NCI-H2107 treated with DMSO at 0.1 percent for 48 hours (cell line): Measurements from ENCODE around the gene POLN.

Experiments used
- DNase-seq: peaks from one replicate; lab custom pipeline; 2025; ENCODE audit not compliant: unreplicated experiment; lab: John Stamatoyannopoulos, UW

The POLN gene

DNA sequence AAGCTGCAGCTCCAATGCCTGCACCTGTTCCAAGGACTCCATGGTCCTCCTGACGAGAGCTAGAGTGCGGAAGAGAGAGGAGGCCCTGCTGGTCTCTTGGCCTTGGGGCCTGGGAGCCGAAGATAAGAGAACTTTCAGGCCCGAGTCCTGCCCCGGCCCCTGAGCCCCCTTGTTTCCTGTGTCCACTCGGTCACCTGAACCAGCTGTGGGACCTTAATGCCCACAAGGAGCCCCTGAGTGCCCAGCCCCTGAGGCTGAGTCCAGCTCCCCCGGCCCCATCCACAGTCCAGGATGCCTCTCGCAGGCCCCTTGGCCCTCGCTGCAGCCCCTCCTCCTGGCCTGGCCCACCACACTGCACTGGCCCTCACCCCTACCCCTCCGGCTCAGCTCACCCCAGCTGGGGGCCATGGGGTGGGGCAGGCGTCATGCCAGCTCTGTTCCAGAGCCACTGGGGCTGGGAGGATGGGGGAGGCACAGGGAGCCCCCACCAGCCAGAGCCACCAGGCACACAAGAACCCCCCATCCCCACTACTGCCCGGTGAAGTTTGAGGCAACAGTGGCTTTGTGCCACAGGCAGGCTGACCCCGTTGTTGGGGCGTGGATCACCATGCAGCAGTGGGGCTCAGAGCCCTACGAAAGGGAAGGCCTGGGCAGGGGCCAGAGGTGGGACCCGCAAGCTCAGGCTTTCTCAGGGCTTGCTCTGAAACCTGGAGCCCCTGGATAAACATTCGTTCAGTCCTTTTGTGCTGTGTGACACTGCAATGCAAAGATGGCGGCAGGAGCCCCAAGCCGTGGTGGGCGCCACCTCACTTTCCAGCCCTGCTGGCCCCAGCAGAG is 168.7 kb downstream of the POLN start:
- DNase-seq = no peak

DNA sequence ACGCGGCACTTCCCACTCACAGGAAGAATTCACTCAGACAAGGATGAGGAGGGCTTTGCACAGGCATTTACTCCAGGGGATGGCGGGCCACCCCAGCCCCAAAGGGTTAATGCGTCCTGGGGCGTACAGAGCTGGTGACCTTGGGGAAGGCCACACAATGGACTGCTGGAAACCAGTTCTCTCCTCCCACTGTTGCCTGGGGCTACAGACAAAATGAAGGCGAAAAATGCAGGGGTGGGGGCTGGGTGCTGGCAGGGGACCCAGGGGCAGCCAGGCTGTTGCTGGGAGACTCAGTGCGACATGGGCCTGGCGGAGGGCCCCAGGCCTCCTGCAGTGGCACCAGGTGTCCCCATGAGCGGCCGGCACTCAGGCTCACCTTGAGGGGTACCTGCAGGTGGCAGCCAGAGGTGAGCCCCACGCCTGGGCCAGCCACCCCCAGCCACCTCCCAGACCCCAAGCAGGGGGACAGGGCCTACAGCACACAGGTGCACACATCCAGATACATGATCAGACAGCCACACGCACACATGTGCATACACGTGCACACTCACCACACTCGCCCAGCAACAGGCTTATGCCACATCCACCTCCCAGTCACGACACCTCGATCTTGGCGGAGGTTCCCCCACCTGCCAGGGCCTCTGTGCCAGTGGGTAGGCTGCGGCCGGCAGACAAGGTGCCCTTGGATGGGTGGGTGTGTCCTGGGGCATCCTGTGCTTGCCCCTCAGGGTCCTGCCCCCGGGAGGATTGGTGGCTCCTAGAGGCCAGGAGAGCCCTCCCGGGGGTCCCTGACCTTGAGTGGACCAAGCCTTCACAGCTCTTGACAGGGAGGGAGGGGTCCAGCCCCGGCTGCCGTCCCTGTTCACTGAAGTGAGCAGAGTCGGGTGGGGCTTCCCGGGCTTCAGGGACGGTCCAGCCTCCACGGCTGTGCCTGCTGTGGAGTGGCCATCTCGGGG is 169.7 kb downstream of the POLN start:
- DNase-seq = no peak

DNA sequence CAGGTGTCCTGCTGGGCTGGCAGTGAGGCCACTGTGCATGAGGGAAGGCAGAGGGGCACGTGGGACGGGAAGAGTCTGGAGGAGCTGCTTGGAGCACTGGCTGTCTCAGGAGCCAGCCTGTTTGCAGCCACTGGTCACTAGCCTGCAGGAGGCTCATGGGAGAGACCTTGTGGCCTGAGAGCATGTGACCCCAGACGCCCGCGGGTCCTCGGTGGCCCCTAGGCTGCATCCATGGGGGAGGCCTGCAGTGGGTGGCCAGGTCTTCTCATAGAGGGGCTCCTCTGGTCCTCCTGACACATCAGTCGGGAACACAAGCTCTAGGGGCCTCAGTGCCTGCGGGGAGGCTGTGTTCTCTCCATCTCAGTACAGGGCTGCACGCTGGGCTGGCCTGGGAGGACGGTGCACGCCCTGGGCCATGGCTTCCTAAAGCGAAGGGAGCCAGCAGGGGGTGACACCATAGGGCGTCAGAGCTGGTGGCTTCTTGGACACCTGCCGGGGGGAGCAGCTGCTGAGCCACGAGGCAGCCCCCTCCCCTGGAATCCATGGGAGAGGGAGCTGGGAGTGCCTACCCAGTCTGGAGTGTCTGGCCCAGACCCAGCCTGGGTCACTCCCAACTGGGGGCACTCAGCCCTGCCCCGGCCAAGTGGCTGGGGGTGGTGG is 170.5 kb downstream of the POLN start:
- no peak for DNase-seq

DNA sequence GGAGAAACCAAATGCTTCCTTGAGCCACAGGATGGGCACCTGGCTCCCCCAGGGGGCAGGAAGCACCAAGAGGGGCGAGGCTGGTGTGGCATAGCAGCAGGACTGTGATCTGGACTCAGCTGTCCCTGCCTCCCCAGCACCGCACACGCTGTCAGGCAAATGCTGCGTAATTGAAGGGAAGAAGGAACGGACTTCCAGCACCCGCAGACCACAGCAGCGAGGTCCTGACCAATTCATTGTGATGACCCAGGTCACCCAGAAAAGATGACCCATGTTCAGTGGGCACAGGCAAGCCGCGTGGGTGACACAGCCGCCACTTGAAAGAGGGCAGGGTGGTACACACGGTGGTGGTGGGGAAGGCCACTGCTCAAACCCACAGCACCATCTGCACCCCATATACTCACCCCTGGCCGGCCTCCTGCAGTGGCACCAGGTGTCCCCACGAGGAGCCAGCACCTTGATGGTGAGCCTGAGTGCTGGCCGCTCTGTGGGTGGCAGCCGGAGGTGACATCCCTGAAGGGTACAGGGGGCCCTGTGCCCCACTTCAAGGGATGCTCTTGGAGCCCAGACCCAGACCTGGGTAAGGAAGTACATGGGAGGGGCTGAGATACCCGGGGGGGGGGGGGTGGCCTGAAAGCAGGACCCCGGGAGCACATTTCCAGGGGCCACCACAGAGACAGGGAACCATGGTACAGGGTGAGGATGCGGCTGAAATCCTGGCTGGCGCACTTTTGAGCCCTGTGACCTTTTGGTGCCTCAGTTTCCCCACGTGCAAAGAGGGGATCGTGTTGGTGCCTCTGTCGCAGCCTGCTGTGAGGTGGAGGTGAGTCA is 171.3 kb downstream of the POLN start:
- DNase-seq = no peak

DNA sequence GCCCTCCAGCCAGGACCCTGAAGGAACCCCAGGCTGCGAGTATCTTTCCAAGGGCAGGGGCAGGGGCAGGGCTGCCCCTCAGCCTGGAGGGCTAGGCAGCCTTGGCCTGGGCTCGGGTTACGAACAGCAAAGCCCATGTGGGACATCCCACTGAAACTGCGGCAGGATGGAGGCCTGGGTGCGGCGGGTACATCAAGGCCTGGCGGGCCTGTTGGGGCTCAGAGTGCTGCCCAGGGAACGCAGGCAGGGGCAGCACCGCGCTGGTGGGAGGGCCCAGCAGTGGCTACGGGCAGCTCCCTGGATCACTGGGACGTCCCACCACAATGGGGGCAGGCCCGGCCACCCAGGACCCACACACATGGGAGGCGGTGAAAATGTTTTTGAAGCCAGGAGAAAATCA is 171.9 kb downstream of the POLN start:
- no peak for DNase-seq

DNA sequence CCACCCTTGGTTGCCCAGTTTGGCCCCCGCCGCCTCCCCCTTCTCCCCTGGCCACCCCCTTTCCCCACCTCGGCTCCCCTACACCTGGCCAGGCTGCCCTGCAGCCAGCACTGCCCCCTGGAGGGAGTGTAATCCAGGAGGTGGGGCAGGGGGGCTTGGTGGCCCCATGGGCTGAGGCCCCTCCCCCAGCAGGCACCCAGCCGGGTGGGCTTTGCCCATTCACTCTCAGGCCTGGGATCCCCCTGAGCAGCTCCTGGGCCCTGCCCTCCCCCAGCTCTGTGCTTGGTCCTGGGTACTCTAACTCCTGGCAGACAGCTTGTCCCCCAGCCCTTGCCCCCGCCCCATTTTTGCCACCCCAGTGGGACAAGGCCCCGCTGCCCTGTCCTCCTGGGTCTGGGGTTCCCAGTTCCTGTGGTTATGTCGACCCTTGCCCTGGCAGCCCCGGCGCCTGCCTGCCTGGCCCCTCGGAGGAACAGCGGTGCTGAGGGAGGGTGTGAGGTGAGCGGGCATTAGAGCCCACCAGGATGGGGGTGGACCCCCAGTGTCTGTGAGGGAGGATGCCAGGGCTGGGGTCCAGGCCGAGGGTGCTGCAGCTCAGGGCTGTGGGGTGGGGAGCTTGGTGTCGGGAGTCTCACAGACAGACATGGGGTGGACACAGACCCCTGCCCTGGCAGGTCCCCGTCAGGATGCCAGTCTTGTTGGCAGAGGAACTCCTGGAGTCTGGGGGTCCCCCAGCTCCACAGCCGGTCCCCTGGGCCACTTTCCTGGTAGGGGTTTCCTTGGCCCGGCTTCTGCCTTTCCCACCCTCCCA is 172.6 kb downstream of the POLN start:
- DNase-seq = no peak

DNA sequence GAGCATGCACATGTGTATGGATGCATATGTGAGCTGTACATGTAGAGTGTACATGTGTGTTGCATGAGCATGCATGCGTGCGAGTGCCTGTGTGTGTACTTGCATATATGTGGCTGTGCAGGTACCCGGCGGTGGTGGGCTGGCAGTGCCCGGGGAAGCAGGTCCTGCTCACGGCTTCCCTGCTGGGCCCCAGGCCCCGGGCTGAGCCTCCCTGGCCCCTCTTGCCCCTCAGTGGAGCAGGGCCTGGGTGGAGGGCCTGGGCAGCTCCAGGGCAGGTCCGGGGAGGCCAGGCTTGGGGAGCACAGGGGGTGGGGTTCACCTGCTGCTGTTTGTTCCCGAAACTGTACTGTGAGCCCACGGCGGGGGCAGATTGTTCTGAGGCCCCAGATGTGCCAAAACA is 173.4 kb downstream of the POLN start:
- DNase-seq = no peak

DNA sequence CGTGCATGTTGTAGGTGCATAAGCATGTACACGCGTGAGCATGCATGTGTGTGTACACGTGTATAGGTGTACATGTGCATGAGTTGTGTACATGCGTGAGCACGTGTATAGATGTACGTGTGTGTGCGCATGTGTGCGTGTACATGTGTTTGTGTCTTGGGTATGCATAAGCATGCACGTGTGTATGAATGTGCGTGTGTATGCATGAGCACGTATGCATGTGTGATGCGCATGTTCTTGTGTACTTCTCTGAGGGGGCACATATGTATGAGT is 173.8 kb downstream of the POLN start:
- no peak for DNase-seq

DNA sequence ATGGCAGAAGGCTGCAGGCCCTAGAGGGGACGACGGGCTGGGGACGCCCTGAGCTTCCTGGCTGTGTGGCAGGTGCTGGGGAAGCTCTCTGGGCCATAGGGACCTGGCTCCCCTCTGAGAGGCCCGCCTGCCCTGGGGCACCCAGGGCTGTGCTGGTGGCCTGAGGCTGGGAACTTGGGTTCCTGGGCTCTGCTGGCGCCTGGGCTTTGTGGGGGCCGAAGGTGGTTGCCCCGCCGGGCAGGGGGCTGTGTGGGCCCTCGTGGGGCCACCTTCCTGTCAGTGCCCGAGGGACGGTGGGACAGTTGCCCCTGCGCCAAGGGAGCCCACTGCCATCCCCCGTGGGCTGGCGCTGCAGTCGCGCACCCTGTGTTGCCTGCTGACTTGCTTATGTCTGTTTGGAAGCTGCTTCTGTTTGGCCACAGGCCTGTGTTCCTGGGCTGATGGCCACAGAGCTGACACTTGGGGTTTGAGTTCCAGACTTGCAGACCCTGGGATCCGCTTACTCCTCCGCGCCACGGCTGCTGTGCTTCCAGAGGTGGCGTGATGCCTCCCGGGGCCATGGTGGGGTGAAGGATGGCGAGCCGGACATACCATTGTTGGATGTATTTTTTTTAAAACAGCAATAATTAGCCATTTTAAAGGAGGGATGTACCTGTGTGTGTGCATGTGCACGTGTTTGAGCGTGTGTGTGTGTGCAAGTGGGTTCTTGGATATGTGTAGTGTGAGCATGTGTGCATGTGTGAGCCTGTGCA is 174.3 kb downstream of the POLN start:
- DNase-seq = no peak

DNA sequence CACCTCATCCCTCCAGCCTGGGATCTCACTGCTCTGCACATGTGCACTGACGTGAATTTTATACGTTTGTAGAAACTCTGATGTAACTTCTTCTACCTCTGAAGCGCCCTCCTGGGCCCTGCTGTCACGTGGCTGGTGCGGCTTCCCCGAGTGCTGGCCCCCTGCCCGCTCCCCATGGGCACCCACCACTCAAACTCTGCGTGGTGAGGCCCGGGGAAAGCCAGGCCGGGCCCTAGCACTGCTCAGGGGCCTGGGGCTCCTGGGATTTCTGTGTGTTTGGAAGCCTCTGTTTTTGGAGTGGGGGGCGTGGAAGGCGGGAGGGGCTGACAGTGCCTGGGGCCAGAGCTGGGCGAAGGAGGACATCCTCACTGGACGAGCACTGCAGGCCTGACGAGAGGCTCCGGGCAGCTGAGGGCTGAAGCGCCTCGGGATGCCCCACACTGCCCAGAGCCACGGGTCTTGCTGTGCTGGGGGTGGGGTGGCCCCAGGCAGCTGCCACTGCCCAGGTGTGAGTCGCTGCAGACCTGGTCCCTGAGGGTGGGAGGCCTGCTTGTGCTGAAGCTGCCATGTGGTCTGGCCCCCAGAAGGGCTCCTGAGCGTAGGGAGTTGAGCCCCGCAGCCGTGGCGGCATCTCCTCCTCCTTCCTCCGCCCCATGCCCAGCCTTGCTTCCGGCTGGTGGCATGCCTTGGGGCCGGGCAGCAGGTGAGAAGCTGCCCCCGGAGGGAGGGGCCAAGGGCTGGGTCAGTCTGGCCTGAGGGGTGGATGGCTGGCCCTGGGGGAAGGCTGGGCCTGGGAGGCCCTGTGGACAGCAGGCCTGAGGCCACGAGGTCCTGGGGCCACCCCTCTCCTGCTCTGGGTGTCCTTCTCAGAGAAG is 175.1 kb downstream of the POLN start:
- DNase-seq = no peak

DNA sequence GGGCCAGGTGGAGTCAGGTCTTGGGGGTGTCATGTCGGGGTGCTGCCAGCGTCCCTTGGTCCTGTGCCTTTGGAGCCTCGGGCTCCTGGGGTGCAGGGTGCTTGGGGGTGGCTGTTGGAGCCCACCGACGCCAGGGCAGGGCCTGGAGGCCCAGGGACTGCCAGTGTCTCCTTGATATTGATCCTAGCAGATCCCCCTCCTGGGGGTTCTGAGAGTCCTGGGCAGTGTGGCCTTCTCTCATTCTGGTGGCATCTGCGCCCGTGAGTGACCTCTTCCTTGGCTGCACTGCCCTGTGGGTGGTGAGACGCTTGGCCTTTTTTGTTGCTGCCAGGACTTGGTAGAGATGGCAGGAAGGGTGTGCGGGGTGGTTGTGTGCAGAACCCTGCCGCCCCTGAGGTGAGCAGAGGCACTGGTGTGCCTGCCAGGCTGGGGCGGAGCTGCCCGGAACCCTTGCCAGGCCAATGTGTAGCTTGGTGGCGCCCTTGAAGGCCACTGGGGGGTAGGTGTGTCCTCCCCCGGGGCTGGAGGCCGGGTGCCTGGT is 175.8 kb downstream of the POLN start:
- DNase-seq = no peak

DNA sequence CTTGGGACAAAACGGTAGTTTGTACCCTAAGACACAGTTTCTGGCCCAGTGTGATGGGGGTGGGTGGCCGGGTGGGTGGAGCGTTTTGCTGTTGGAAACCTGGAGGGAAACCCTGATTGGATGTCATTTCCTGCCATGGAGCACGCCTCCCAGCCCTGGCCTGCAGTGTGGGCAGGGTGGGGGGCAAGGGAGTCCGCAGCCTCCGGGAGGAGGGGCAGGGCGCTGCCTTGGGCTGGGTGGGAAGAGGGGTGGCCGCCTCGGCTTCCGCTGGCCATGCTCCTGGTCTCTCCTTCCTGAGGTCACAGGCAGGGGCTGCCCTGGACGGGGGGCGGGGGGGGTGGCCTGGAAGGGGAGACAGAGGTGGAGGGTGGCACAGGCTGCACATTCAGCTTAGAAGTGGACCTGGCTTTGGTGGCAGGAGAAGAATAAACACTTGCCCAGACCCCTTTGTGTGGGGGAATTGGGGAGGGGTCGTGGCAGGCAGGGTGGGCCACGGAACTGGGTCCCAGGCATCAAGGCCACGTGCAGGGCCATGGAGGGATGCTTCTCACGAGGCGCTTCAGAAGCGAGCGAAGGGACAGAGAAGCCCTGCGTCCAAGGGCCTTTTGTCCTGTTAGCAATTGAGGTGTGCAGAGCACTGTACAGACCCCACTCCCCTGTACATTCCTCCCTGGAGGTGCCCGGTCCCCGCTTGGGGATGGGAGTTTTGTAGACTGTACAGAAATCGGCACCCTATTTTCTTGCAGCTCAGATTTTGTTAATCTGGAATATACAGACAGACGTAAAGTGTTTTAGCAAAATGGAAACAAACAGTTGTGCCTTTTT is 176.6 kb downstream of the POLN start:
- DNase-seq = no peak

DNA sequence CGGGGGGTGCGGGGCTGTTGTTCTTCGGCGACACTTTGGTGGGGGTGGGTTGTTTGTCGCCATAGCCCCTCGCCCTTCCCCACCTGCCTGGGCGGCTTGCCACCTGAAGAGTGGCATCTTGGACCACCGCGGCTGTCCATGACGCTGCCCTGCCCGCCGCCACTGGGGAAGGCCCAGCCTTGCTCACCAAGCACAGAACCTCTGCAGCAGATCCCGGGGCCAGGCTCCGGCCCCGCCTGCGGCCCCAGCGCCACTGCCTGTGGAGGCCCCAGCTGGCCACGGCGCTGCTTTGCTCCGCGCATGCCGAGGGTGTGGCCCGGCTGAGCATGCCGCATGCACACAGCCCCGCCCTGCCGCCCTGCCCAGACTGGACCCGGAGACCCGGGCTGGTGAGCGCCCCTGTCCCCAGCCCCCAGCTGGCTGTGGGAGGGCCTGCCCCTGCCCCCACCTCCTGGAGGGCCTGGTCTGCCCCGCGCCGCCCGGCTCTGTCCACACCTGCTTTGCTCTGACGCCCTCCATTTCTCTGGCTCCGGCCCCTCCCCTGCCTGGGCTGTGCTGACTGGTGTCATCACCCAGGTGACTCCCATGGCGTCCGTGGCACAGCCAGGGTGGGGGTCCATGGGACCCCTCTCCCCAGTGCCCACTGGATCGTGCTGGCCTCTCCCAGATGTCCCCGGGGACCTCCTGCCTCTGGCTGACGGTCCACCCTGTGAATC is 177.5 kb downstream of the POLN start:
- DNase-seq = no peak

DNA sequence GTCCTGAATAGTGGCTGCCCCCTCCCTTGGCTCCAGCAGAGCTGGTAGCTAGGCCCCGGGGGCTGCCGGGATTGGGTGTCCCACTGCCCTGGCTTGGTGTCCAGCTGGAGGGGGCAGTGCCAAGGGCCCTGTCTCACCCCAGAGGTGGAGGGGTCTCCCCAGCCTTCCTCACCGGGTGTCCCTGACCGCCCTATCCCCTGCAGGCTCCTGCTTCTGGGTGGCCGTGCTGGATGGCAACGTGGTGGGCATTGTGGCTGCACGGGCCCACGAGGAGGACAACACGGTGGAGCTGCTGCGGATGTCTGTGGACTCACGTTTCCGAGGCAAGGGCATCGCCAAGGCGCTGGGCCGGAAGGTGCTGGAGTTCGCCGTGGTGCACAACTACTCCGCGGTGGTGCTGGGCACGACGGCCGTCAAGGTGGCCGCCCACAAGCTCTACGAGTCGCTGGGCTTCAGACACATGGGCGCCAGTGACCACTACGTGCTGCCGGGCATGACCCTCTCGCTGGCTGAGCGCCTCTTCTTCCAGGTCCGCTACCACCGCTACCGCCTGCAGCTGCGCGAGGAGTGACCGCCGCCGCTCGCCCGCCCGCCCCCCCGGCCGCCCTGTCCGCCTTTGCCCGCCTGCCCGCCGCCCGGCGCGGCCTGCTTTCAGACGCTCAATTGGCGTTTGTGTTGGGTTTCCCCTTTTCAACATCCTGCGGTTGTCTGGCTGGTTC is 178.2 kb downstream of the POLN start:
- DNase-seq = no peak

DNA sequence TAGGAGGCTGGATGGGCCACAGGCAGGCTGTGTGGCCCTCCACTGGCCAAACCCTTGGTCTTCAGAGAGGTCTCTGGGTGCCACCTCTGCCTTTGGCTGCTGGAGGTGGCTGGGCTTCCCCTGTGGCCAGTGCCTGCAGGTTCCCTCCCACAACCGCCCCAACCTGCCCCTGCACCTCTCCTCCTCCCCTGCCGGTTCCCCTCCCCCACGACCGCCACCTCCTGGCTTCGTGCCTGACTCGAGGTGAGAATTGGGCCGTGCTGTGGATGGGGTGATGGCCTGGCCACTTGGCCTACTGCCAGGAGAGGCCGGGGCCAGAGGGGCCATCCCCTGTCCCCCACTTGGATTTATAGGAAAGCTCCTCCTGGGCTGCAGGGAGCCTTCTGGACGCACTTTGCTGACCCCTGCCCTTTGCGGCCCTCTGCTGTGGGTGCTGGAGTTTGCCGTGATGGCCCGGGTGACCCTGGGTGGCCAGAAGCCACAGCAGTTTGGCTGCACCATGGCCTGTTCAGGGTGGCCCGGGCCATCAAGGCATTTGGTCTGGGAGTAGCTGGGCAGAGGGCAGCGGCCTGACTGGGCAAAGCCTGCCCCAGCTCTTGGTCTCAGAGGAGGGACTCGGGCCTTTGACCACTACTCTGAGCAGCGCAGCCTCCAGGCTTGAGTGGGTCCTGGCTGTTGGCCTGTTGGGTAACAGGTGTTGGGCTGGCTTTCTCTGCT is 179.0 kb downstream of the POLN start:
- no peak for DNase-seq
